Kidney (tissue), 14 donors: Measurements from ENCODE around the gene STRIT1. TPM values are rescaled to one million over a fixed set of nuclear protein-coding genes. Genes with fewer than 3 reads are reported as not detected.

Experiments used
- DNase-seq, 5 donors: peaks; one replicate each; pipeline ENCODE4 v3.0.0-alpha.2; 2013 to 2020
- FAIRE-seq: peaks from 2 replicates; lab custom pipeline; 2012; peaks lifted over from hg19 to GRCh38; lab: Jason Lieb, UNC
- H3K27ac ChIP-seq, 2 donors: one replicate each; pipeline ENCODE4 v1.7.0; 2013; ENCODE audit warnings: low read depth in 2 of 2, low read length in 2 of 2, inconsistent platforms in 1 of 2
- H3K27me3 ChIP-seq: one replicate; pipeline ENCODE4 v1.7.1; 2013; ENCODE audit warnings: low read length, inconsistent platforms; ENCODE audit not compliant: control insufficient read depth, insufficient read depth
- H3K36me3 ChIP-seq, 3 donors: one replicate each; pipeline versions ENCODE4 v1.7.0 to v1.7.1; 2013; ENCODE audit warnings: low read length in 3 of 3, control low read depth in 1 of 3, inconsistent platforms in 1 of 3; ENCODE audit not compliant: insufficient read depth in 3 of 3, control insufficient read depth in 2 of 3
- H3K4me1 ChIP-seq, 3 donors: one replicate each; pipeline versions ENCODE4 v1.7.0 to v1.7.1; 2013; ENCODE audit warnings: low read length in 3 of 3, inconsistent platforms in 1 of 3, low read depth in 1 of 3; ENCODE audit not compliant: control insufficient read depth in 2 of 3, insufficient read depth in 2 of 3
- H3K4me3 ChIP-seq, 3 donors: one replicate each; pipeline versions ENCODE4 v1.7.0 to v1.8.1; 2013; ENCODE audit warnings: low read length in 3 of 3, control low read depth in 1 of 3, inconsistent platforms in 1 of 3
- H3K9ac ChIP-seq, 3 donors: one replicate each; pipeline versions ENCODE4 v1.7.0 to v1.7.1; 2013; ENCODE audit warnings: low read length in 3 of 3, control low read depth in 1 of 3, inconsistent platforms in 1 of 3
- H3K9me3 ChIP-seq, 3 donors: one replicate each; pipeline versions ENCODE4 v1.7.0 to v1.7.1; 2013; ENCODE audit warnings: low read length in 3 of 3, control low read depth in 1 of 3, inconsistent platforms in 1 of 3; ENCODE audit not compliant: control insufficient read depth in 2 of 3, insufficient read depth in 1 of 3
- CTCF ChIP-seq: IDR thresholded peaks from 3 replicates; pipeline ENCODE4 v1.5.1; 2012; ENCODE audit warnings: mild to moderate bottlenecking, moderate library complexity, borderline replicate concordance; ENCODE audit not compliant: insufficient read depth; ENCODE audit errors: extremely low read depth
- intact Hi-C: fragments of 100-400 bp; cut with DNase I; formaldehyde crosslinking; loops from one replicate; pipeline ENCODE4 v1.11.1; 2022
- polyA plus RNA-seq: library from polyadenylated mRNA; stranded (reverse); fragments of 350-450 nt; fragmentation: Illumina TruSeq; extraction: RNeasy Lipid Tissue Mini Kit (QIAGEN cat#74804); gene quantifications from one replicate; pipeline ENCODE4 v1.2.3, GENCODE V29; 2014; ENCODE audit warnings: low read depth, low replicate concordance; ENCODE audit not compliant: insufficient read depth
- total RNA-seq: library from RNA; stranded (reverse); fragmentation: NEBNext Ultra II Directional; extraction: Animal tissue kit (Norgen Biotek cat#: 25700); gene quantifications from one replicate; pipeline ENCODE4 v1.2.1, GENCODE V29; 2021
- donor health status: control.
- donor health status: control.
- donor health status: control.
- donor health status: control.
- donor health status: control.
- donor health status: DM: yes; HTN: yes; CAD: no.
- donor health status: Normal renal cell carcinoma (clear cell type).

The STRIT1 gene
- total and polyA plus RNA-seq, 2 donors from 2014 or later, result 1.8 TPM; not detected in 1

GRCh38 chr3:155332716-155333115 is 39.2 kb upstream of the STRIT1 start:
- FAIRE-seq (no peak), DNase-seq (no peak)
- intact Hi-C loops, result no loop called here

GRCh38 chr3:155331078-155331477 is 37.6 kb upstream of the STRIT1 start:
- no peaks in the 10 kb centered on the region for H3K27me3 ChIP-seq
- DNase-seq (no peak), FAIRE-seq (no peak)
- intact Hi-C loops, result no loop called here
- no peak for TF ChIP-seq CTCF
- no peaks in the 10 kb centered on the region for H3K36me3 ChIP-seq
- no peaks in the 10 kb centered on the region for H3K4me1 ChIP-seq
- H3K4me3 ChIP-seq, result no peak overlapping the region
- no peak overlapping the region for H3K9ac ChIP-seq
- no peaks in the 10 kb centered on the region for H3K9me3 ChIP-seq
- no peak overlapping the region for H3K27ac ChIP-seq

More at GRCh38 chr3:155332716-155333115, 39.2 kb upstream of the STRIT1 start:
- Histone ChIP-seq H3K27me3 (no peaks in the 10 kb centered on the region), H3K36me3 (no peaks in the 10 kb centered on the region), H3K4me1 (no peaks in the 10 kb centered on the region), H3K27ac (no peak overlapping the region), H3K9me3 (no peaks in the 10 kb centered on the region), H3K4me3 (no peak overlapping the region), H3K9ac (no peak overlapping the region)
- TF ChIP-seq CTCF, result no peak

- intact Hi-C loops, result no loop called here
- Histone ChIP-seq H3K27ac (no peak overlapping the region), H3K27me3 (no peaks in the 10 kb centered on the region), H3K9ac (no peak overlapping the region), H3K4me3 (no peak overlapping the region), H3K36me3 (no peaks in the 10 kb centered on the region), H3K4me1 (no peaks in the 10 kb centered on the region), H3K9me3 (no peaks in the 10 kb centered on the region)
- DNase-seq (no peak), FAIRE-seq (no peak)
- TF ChIP-seq CTCF, result no peak
Observed at GRCh38 chr3:155330370-155330769, 36.9 kb upstream of the STRIT1 start.

- intact Hi-C loops, result no loop called here
- no peaks in the 10 kb centered on the region for H3K36me3 ChIP-seq
- H3K4me3 ChIP-seq, result no peak overlapping the region
- no peak overlapping the region for H3K27ac ChIP-seq
- FAIRE-seq (no peak), DNase-seq (no peak)
- TF ChIP-seq CTCF, result no peak
- H3K27me3 ChIP-seq, result no peaks in the 10 kb centered on the region
- no peaks in the 10 kb centered on the region for H3K4me1 ChIP-seq
- no peak overlapping the region for H3K9ac ChIP-seq
- no peaks in the 10 kb centered on the region for H3K9me3 ChIP-seq
Observed at GRCh38 chr3:155329513-155330048, 36.1 kb upstream of the STRIT1 start.
